Tibial nerve (tissue), 4 donors: ENCODE data around the gene EXTL1. TPM values are rescaled to one million over a fixed set of nuclear protein-coding genes. Genes with fewer than 3 reads are reported as not detected.

Source experiments
- DNase-seq, 2 donors: peaks; one replicate each; pipeline ENCODE4 v3.0.0-alpha.2; 2019; ENCODE audit warnings: low spot score in 2 of 2
- H3K27ac ChIP-seq, 4 donors: fragments of 200-600 bp; sonication (generic) in 3 of 4; one replicate each; pipeline ENCODE4 v1.5.1; 2017 to 2019; ENCODE audit warnings: mild to moderate bottlenecking in 1 of 4
- H3K27me3 ChIP-seq, 2 donors: fragments of 200-600 bp; sonication (generic) in 1 of 2; one replicate each; pipeline versions ENCODE4 v1.5.1 to v1.6.0; 2017 to 2019
- H3K36me3 ChIP-seq, 3 donors: fragments of 200-600 bp; sonication (generic); one replicate each; pipeline ENCODE4 v1.5.1; 2018 to 2019
- H3K4me1 ChIP-seq, 4 donors: fragments of 200-600 bp; sonication (generic) in 3 of 4; one replicate each; pipeline ENCODE4 v1.5.1; 2017 to 2019
- H3K4me3 ChIP-seq, 4 donors: fragments of 200-600 bp; sonication (generic) in 3 of 4; one replicate each; pipeline ENCODE4 v1.5.1; 2017 to 2019; ENCODE audit warnings: mild to moderate bottlenecking in 1 of 4, moderate library complexity in 1 of 4
- H3K9me3 ChIP-seq, 4 donors: fragments of 200-600 bp; sonication (generic) in 3 of 4; one replicate each; pipeline ENCODE4 v1.5.1; 2017 to 2019
- CTCF ChIP-seq, 5 experiments: fragments of 200-600 bp in 3 of 5; fragments of 450-650 bp in 2 of 5; sonication (generic) in 3 of 5; IDR thresholded peaks; one replicate each; pipeline ENCODE4 v1.5.1; 2016 to 2019; ENCODE audit warnings: antibody characterized with exemption in 5 of 5, mild to moderate bottlenecking in 3 of 5, moderate library complexity in 2 of 5
- EP300 ChIP-seq, 2 donors: sonication (generic); formaldehyde crosslinking; IDR thresholded peaks; one replicate each; pipeline ENCODE4 v1.6.1; 2017; ENCODE audit warnings: antibody characterized with exemption in 2 of 2, mild to moderate bottlenecking in 1 of 2
- POLR2A ChIP-seq, 2 donors: fragments of 450-650 bp; IDR thresholded peaks; one replicate each; pipeline ENCODE4 v1.6.1; 2017; ENCODE audit warnings: antibody characterized with exemption in 2 of 2, mild to moderate bottlenecking in 2 of 2, moderate library complexity in 2 of 2
- WGBS, 2 donors: methylation state at CpG; one replicate each; pipeline ENCODE4 v1.1.5; 2018; 5-methylcytosine and 5-hydroxymethylcytosine counted together
- total RNA-seq, 4 donors: library from RNA; depleted of rRNA; stranded (reverse); fragments of >200 nt; gene quantifications; one replicate each; pipeline ENCODE4 v1.1.0, GENCODE V29; 2016

Gene EXTL1
- total RNA-seq, 4 donors from 2014 or later, result 30.6 to 44.3 (median 34.6) TPM

- DNase-seq, result no peak
- WGBS, 2 donors, result 64 to 69% methylated on average over 15 of the region's 15 CpGs
- Histone ChIP-seq H3K9me3 (no peaks in the 10 kb centered on the region), H3K4me1 (peaks cover 0 to 48% (median 3%) of the 10 kb centered on the region in 4 donors), H3K27me3 (no peaks in the 10 kb centered on the region), H3K4me3 (no peak overlapping the region), H3K36me3 (no peaks in the 10 kb centered on the region), H3K27ac (peak overlapping the region in 2 of 4 donors; percentile 74 to 75)
- TF ChIP-seq CTCF (IDR thresholded peaks at IDR 0.05), result no peak
- no peak for TF ChIP-seq EP300 (IDR thresholded peaks at IDR 0.05)
- no peak for TF ChIP-seq POLR2A (IDR thresholded peaks at IDR 0.05)
Observed at GRCh38 chr1:26029054-26029863, 7.7 kb downstream of the EXTL1 start.

GRCh38 chr1:26029864-26030481 is 8.4 kb downstream of the EXTL1 start:
- H3K36me3 ChIP-seq, result no peaks in the 10 kb centered on the region
- peak overlapping the region in 2 of 4 donors; percentile 74 to 75 for H3K27ac ChIP-seq
- H3K27me3 ChIP-seq, result no peaks in the 10 kb centered on the region
- H3K9me3 ChIP-seq, result no peaks in the 10 kb centered on the region
- 83% methylated on average over 7 of the region's 7 CpGs for WGBS, 2 donors
- no peak for DNase-seq
- peaks cover 0 to 49% (median 8%) of the 10 kb centered on the region in 4 donors for H3K4me1 ChIP-seq
- TF ChIP-seq EP300 (IDR thresholded peaks at IDR 0.05) (no peak), CTCF (IDR thresholded peaks at IDR 0.05) (no peak), POLR2A (IDR thresholded peaks at IDR 0.05) (no peak)
- H3K4me3 ChIP-seq, result no peak overlapping the region

GRCh38 chr1:26031196-26031595 is 9.6 kb downstream of the EXTL1 start:
- TF ChIP-seq EP300 (IDR thresholded peaks at IDR 0.05) (no peak), CTCF (IDR thresholded peaks at IDR 0.05) (no peak), POLR2A (IDR thresholded peaks at IDR 0.05) (no peak)
- H3K27me3 ChIP-seq, result no peaks in the 10 kb centered on the region
- 52 to 64% methylated on average over 4 of the region's 4 CpGs for WGBS, 2 donors
- H3K27ac ChIP-seq, result peak overlapping the region in 1 of 4 donors; percentile 42
- H3K4me1 ChIP-seq, result peaks cover 0 to 45% (median 11%) of the 10 kb centered on the region in 4 donors
- H3K4me3 ChIP-seq, result no peak overlapping the region
- no peak for DNase-seq
- H3K9me3 ChIP-seq, result no peaks in the 10 kb centered on the region
- no peaks in the 10 kb centered on the region for H3K36me3 ChIP-seq

- no peak overlapping the region for H3K4me3 ChIP-seq
- TF ChIP-seq POLR2A (IDR thresholded peaks at IDR 0.05) (no peak), CTCF (IDR thresholded peaks at IDR 0.05) (no peak)
- no peak for DNase-seq
- H3K9me3 ChIP-seq, result no peaks in the 10 kb centered on the region
- 43 to 66% methylated on average over 3 of the region's 3 CpGs for WGBS, 2 donors
- peak overlapping the region in 1 of 4 donors; percentile 42 for H3K27ac ChIP-seq
- H3K4me1 ChIP-seq, result peaks cover 0 to 45% (median 15%) of the 10 kb centered on the region in 4 donors
- H3K27me3 ChIP-seq, result no peaks in the 10 kb centered on the region
- no peaks in the 10 kb centered on the region for H3K36me3 ChIP-seq
Observed at GRCh38 chr1:26031611-26032220, 10.1 kb downstream of the EXTL1 start.
